GM18907 (cell line): ENCODE measurements around the gene ACAP3.
A peak's percentile ranks its signal among the peaks of the same experiment; 100 is the strongest.

ENCODE experiments used
- ATAC-seq: cut with Tn5 transposase; IDR thresholded peaks from one replicate; pipeline ENCODE4 v1.9.1; 2021; ENCODE audit warnings: mild to moderate bottlenecking, moderate library complexity; ENCODE audit not compliant: unreplicated experiment

The ACAP3 gene

DNA sequence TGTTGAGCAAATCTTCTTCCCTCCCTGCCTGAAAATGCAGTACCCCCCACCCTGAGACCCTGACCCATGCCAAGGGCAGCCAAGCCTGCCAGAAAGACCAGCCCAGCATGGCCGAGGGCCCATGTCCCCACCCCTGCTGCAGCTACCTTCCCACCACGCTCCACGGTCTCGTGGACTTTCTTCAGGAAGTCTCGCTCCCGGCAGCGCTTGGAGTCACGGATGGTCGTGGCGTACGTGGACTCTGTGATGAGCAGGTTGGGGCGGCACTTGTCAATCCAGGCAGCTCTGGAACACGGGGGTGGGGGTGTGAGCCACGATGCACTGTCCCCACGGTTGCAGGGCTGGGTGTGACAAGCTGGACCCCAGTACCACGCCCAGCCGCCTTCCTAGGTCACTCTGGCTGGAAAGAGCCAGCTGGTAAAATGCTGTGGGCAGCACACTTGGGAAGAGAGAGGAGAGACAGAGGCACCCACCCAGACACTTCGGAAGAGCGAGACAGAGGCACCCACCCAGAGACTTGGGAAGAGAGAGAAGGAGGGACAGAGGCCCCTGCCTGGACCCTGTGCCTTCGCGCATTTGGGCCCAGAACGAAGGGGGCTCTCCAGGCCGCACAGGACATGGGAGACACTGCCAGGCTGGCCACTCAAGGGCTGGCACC, 7.1 kb upstream of the ACAP3 start:
- ATAC-seq, result no peak

DNA sequence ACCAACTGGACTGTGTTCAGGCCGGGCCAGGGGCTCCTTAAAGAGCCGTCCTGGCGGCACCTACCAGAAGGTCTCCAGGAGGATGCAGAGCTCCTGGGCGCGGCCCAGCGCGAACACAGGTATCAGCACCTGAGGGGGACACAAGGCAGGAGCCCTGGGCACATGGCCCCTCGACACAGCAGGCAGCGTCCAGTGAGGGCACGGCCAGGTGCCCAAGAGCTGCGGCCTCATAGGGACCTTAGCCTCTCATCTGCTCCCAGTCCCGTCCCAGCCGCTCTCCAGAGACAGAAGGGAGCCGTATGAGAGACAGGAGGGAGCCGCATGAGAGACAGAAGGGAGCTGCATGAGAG, 6.5 kb upstream of the ACAP3 start:
- no peak for ATAC-seq

DNA sequence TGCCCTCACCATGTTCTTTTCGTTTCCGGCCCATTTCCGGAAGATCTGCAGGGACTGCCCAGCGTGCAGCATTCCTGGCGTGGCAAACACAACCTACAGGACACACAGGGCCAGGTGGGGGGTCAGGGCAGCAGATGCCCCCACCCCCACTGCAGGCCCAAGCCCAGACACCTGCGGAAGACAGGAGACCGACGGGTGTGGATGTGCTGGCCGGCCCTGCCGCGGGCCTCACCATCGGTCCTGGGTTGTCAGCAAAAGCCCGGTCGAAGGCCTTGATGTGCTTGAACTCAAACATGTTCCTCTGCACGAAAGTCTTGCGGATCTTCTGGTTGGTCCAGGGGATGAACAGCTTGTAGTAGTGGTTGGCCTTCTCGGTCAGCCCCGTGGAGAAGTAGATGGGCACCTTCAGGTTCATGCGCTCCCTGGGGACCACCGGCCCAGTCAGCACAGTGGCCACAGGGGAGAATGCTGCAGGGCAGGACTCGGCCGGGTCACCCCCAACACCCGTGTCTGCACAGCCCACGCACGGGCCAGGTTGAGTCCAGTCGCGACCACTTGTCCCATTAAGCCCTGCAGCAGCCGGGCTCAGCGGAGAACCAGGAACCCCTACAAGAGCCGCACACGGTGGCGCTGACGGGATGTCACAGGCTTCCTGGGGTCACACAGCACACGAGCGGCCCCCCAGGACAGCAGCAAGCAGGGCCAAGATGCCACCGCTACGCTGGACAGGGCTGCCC, 5.9 kb upstream of the ACAP3 start:
- no peak for ATAC-seq

DNA sequence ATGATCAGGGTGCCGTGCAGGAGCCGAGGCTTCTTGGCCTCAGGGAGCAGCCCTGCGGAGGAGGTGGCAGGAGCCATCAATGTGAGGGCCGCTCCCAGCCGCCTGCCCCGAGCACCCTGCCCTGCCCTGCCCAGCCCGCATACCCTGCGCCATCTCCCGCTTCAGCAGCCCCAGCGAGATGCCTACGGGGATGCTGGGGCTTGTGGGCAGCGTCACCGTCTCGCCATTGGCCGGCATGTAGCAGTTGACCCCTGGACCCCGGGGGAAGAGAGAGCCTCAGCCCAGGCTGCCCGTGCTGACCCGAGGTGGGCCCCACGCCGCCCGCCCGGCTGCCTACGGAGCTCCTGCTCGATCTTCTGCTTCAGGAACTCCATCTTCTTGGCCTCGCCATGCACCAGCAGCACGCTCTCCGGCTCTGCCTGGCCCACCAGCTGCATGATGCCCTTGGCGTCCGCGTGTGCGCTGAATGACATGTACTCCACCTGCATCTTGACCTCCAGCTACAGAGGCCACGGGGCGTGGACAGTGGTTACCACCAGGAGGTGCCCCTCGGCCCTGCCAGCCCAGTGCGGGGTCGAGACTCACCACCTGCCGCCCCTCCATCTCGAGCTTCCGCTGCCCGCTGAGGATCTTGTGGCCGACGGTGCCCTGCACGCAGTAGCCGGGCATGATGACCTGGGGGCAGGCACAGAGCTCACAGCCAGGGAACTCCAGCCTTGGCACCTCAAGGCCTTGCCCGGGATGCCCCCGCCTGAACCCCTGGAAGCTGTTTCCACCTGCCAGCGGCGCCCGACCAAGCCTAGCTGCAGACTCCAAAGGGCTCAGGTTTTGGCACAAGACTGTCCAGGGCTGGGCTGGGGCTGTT, 5.0 kb upstream of the ACAP3 start:
- no peak for ATAC-seq

DNA sequence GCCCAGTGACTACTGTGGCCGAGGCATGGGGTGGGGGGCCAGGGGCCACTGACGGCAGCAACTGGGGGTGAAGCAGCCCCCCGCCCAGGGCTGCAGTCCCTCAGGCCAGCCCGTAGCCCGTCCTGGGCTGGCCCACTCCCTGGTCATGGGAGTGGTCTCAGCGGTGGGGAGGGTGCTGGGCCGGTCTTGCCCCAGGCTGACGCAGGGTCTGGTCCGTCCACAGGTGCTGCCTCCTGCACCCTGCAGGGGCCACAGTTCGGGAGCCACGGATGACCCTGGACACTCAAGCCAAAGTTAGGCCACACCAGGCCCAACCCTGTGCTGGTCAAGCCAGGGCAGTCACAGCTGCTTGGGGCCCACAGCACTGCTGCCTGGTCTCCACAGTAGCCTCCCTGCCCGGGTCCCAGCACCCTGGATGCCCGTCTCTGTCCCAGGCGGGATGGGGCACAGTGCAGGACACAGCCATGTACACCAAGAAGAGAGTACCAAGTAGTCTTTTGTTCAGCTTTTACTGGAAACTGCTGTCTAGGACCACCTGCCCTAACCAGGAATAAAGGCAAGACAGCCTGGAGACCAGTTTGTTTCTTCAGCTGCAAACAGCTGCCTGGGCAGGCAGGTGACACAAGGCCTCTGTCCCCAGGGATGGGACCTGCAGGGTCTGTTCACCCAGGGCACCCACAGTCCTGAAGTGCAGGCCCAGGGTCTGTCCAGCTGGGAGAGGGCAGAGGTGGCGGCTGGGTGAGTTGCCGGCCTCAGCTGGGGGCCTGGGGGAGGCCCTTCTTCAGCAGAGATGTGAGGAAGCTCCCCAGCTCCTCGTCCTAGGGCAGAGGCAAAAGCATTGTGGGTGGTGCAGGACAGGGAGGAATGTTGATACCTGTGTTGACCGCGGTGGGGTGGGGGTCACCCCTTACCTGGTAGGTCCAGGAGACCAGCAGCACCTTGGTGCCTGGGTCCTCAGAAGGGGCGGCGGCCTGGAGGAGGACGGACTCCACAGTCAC, 3.7 kb upstream of the ACAP3 start:
- no peak for ATAC-seq

DNA sequence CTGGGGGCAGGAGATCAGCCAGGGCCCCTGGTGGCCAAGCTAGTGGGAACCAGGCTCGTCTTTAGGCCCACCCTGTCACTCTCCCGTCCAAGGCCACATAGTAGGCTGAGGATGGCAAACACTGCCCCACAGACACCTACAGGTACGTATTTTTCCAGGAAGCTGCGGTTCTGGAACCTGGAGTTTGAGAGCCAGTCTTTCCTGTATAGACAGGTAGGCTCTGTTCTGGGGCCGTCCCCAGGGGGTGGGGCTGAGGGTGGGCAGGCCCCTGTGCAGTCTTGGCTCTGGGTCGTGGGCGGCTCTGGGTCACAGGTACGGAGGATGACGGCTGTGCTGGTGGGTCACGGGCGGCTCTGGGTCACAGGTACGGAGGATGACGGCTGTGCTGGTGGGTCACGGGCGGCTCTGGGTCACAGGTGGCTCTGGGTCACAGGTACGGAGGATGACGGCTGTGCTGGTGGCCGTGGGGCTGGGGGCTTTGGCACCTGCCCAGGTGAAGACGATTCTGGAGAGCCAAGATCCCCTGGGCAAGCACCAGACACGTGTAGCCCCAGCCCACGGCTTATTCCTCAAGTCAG, 2.8 kb upstream of the ACAP3 start:
- no peak for ATAC-seq

DNA sequence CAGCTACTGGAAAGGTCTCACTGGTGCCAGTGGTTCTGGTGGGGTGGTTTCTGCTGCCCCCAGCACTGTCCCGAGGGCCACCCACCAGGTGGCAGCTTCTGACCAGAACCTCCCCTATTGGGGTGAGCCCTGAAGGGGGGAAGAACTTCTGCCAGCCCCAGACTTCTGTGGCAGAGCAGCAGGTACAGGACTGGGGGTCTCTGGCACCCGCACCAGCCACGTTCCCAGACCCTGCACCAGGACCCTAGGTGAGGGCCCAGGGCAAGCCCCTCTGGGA, 2.3 kb upstream of the ACAP3 start:
- no peak for ATAC-seq

DNA sequence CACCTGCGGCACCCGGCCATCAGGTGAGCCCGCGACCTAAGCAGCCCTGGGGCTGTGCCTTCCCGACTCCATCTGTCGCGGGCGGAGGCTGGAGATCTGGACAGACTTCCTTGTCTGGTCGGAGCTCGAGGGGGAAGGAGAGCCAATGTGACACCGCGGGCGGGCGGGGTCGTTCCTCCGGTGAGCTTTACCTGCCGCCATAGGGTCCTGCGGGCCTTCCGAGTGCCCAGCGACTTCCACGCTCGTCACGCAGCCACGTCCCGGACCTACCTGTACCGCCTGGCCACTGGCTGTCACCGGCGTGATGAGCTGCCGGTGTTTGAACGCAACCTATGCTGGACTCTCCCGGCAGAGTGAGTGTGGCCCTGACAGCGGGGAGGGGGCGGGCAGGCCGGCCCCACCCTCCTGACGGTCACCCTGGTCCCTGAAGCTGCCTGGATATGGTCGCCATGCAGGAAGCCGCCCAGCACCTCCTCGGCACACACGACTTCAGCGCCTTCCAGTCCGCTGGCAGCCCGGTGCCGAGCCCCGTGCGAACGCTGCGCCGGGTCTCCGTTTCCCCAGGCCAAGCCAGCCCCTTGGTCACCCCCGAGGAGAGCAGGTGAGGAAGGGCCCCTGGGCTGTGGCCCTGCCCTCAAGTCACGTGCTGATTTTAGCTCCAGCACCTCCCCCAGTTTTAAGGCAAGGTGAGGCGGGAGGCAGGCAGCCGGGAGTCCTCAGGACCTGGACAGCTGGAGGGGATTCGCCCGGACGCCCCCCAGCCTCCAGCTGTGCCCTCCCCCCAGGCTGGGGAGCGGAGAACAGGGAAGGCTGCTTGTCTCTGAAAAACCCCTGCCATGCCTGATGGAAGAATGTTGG, 1.8 kb upstream of the ACAP3 start:
- ATAC-seq, result no peak

DNA sequence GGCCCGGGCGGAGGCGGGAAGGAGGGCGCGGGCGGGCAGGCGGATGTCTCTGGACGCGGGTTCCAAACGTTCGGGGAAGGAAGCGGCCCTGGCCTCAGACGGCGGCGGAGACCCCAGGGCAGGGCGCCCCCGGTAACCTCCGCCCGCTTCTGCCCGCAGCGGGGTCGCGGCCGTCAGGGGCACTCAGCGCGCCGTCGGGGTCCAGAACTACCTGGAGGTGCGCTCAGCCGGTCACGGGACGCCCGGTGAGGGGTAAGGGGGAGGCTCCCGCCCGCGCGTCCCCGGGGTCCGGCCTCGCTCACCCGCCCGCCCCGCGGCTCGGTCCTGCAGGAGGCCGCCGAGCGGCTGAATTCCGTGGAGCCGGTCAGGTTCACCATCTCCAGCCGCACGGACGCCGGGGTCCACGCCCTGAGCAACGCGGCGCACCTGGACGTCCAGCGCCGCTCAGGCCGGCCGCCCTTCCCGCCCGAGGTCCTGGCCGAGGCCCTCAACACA, 1.1 kb upstream of the ACAP3 start:
- peak; percentile 14 for ATAC-seq

DNA sequence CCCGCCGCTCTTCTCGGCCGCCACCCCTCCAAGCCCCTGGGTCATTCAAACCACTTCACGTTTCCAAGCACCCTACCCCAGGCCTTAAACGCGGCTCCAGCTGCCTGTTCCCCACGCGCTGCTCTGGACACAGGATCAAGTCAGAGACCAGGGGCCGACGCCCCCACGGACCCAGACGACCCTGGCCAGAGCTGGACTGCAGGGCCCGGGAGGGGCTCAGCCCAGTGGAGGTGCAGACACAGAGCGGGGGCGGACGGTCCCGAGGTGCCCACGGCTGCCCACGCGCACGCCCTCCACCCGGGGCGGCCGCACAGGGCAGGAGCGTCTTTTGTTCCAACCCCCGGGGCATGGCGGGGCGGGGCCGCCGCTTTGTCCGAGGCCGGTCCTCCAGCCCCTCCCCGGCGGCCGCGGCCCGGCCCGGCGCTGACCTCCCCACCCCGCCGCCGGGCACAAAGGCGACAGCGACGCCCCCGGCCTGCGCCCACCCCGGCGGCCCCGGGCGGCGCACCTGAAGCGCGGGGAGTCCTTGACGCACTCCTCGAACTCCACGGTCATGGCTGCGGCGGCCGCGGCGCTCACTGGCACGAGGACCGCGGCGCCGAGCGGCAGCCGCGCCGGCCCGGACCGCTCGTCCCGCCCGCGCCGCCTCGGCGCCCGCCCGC, 338 bp downstream of the ACAP3 start:
- peak; percentile 5 for ATAC-seq

DNA sequence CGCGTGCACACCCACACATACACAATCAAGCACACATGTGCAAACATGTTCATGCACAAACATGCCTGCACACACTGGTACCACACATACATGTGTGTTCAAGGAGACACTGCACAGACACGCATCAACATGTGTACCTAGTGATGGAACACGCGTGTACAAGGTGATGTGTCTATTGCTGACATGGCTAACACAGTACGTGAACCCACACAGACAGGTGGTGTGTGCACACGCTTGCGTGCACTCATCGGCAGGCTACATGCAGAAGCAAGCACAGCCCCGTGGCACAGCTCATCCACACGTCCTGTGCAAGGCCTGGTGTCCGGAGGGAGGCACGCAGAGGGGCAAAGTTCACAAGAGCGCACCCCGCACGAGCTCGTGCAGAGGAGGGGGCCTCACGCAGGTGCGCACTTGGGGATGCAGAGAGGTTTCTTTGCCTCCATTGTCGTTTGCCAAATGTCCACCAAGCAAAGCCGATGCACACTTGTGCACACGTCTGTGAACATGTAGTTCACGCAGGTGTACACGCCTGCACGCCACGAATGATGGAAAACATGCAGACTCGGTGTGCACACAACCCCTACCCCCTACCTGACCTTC, 969 bp downstream of the ACAP3 start:
- no peak for ATAC-seq

DNA sequence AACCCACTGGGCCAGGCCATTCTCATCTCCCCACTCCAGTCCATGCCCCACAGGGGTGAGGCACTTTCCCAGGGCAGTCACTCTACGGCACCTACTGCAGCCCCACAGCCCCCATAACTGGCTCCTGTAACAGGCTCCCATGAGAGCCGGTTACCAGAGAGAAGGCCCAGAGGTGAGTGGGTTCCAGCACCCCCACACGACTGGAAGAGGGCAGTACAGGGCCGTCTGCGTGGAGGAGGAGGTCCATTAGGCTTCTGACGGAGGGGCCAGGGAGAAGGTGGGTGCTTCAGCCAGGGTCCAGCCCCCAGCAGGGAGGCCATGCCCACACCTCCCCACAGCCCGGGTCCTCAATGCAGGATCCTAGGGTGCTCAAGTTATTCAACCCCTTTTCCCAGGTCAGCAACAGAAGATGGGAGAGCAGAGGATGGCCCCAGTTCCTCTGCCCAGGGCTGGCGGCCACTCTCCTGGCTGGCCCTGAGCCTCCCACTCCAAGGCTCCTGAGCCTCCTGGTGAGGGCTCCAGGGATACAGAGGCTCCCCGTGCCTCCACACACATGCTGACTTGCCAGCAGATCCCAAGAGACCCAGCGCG, 1.6 kb downstream of the ACAP3 start:
- ATAC-seq, result no peak

DNA sequence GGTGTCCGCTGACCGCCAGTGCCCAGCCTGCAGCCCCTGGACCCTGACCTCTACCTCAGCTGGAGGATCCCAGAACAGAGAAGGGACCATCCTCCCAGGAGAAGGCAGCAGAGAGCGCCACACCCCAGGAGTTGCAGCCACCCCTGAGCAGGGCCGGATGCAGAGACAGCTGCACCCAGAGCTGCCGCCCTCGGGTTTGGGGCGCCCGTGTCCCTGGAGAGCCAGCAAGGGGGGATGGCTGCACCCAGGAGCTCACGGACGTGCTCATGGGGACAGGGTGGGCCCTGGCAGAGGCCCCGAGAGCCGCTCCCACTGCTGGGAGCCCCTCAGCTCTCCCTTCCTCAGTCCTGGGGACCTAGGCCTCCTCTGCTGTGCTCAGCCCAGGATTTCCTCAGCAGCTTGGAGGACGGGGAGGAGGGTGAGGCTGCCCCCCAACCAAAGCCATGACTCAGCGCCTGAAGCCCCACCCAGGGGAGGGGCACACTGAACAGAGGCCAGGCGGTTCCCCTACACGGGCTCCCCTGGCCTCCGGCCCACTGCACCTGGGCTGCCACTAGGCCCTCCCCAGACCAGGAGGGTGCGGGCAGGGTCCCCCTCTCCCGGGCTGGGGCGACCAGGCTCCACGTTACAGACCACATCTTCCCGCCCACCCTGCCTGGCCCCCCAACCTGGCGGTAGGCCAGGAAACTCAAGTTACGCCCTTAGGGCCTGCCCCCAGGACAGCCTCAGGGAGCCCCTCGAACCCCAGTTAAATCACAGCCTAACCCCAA, 2.2 kb downstream of the ACAP3 start:
- peak; percentile 17 for ATAC-seq

DNA sequence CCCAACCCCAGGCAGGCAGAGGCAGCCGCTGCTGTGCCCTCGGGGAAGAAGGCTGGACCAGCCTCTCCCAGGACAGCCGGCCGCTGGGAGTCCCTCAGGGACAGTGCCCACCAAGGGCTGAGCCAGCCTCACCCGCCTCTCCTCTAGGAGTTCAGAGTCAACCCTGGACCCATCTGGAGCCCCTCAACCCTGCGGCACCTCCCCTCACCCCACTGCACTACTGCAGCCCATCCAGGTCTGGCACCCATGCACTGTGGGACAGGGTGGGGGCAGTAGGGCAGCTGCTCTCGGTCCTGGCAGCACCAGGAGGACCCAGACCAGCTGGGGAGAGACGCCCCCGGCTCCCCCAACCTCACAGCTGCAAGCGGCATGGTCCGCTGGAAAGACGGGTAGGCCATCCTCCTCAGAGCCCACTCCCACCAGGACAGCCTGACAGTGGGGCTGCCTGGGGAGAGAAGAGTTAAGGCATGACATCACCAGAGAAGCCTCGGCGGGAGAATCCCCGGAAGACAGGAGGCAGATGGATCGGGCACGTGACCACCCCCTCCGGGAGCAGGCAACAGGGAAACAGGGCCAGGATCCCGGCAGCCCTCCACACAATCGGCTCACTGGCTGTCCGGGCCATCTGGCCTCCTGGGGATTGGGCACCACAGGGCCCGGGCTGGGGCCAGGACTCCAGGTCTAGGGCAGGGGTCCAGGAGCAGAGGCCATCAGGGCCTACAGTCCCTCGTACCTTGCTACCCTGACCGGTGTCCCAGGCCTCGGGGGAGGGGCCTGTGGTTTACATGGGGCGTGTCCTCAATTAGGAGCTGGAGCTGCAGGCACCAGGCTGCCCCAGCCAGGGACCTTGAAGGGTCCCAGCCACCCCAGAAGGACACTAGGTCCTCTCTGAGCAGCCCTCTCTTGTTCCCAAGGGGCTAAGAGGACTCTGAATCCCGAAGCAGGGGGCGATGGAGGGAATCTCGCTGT, 3.1 kb downstream of the ACAP3 start:
- no peak for ATAC-seq

DNA sequence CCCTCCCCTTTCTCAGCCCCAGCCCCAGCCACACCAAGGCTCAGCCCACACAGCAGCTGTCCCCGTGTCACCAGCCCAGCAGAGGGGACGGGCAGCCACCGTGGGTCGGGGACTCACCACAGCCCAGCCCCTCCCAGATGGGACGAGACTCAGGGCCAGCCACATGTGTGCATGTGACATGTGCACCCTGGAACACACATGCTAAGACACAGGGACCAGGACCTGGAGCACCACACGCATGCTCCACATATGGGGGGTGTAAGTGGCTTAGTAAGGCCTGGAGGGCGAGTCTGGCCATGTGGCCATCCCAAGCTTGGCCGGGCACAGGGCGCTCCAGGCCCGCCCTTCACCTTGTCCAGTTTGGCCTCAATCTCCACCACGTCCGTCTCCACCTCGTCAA, 4.0 kb downstream of the ACAP3 start:
- ATAC-seq, result no peak

DNA sequence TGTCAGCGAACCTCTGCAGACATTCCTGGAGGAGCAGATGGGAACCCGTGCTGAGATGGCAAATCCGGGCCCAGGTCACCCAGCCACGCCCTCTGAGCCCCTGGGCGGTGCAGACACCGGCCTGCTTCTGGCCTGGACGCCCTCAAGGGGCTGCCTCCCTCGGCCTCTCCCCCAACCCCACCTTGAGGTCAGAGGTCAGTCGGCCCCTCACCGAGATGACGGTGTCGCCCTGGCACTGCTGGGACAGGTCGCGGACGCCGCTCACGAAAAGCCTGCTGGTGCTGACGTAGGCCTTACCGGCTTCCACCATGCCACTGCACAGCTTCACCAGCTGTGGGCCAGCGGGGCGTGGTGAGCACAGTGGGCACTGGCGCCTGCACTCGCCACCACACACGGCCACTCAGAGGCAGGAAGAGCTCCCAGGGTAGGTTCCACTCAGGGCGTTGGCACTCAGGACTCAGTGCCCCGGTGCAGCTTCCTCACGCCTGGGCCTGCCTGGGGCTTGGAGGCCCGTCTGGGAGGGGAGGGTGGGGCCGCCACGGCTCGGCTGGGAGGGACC, 4.7 kb downstream of the ACAP3 start:
- no peak for ATAC-seq
